ENCODE measurements around the gene PITPNM3.

- TF ChIP-seq CTCF (IDR thresholded peaks at IDR 0.05) (no peak), SIN3A (IDR thresholded peaks at IDR 0.05; ENCODE audit: borderline replicate concordance, insufficient read depth, low read depth, low read length) (no peak), POLR2AphosphoS5 (IDR thresholded peaks at IDR 0.05; ENCODE audit: low read depth, low read length) (no peak)
These were observed 829 bp downstream of the PITPNM3 start for GRCh38 chr17:6555331-6556120.
